Measurements from ENCODE around the gene CD44. TPM values are rescaled to one million over a fixed set of nuclear protein-coding genes. Genes with fewer than 3 reads are reported as not detected.

Gene CD44
- total and polyA plus RNA-seq, 10 of the 15 experiments (the other 5 are each of a cell fraction or from before 2014, with no cell fraction given), result 57.1 to 293 (median 120) TPM

GRCh38 chr11:35101223-35101622 is 37.7 kb upstream of the CD44 start (continued):
- no peak for TF ChIP-seq YBX1 (IDR thresholded peaks at IDR 0.05)
- no peak for TF ChIP-seq ZNF217 (IDR thresholded peaks at IDR 0.05)
- TF ChIP-seq KLF5 (IDR thresholded peaks at IDR 0.05; ENCODE audit: partially characterized antibody), result no peak
- no peak for TF ChIP-seq ASH2L (IDR thresholded peaks at IDR 0.05; ENCODE audit: borderline replicate concordance, low read depth)
- TF ChIP-seq CUX1 (IDR thresholded peaks at IDR 0.05; ENCODE audit: insufficient replicate concordance, low read depth, low read length), result no peak

DNA sequence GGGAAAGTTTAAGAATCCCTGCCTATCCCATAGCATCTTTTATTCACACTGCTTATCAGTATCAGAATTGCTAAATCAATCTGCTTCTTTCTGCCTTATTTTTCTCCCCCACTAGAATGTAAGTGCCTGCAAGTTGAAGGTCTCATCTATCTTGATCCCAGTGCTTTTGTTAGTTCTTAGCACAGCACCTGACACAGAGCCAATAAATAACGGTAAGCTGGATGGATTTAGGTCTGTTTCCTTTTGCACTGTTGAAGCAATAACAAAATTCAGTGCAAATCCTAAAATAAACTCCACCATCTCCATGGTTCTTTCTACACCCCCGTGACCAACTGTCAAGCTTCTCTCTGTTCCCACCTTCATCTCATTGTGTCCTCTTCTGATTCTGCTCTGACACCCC is 36.7 kb upstream of the CD44 start:
- CTCF ChIA-PET, result interaction anchor here (0.8 to 2.3 kb wide), 3 partner anchors 15 to 51 kb away, joined by 3 to 6 read pairs (median 4); no protein-coding TSS in a partner anchor
- H4K20me1 ChIP-seq (ENCODE audit: control insufficient read depth, insufficient read depth), result no peaks in the 10 kb centered on the region
- FAIRE-seq, result no peak
- TF ChIP-seq MAX (IDR thresholded peaks at IDR 0.05; ENCODE audit: low read depth, low read length) (no peak), E2F4 (IDR thresholded peaks at IDR 0.05; ENCODE audit: low read depth, low read length) (no peak), SKIL (IDR thresholded peaks at IDR 0.05; ENCODE audit: low read depth, poor library complexity, severe bottlenecking) (no peak), FOXK2 (IDR thresholded peaks at IDR 0.05) (no peak), SUPT20H (IDR thresholded peaks at IDR 0.05; ENCODE audit: borderline replicate concordance, control insufficient read depth, low read depth, low read length) (no peak), IRF4 (IDR thresholded peaks at IDR 0.05; ENCODE audit: low read depth, low read length) (no peak)
- TF ChIP-seq, protein P1, sequence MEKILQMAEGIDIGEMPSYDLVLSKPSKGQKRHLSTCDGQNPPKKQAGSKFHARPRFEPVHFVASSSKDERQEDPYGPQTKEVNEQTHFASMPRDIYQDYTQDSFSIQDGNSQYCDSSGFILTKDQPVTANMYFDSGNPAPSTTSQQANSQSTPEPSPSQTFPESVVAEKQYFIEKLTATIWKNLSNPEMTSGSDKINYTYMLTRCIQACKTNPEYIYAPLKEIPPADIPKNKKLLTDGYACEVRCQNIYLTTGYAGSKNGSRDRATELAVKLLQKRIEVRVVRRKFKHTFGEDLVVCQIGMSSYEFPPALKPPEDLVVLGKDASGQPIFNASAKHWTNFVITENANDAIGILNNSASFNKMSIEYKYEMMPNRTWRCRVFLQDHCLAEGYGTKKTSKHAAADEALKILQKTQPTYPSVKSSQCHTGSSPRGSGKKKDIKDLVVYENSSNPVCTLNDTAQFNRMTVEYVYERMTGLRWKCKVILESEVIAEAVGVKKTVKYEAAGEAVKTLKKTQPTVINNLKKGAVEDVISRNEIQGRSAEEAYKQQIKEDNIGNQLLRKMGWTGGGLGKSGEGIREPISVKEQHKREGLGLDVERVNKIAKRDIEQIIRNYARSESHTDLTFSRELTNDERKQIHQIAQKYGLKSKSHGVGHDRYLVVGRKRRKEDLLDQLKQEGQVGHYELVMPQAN (conservative IDR thresholded peaks at IDR 0.05), result no peak

More for the DNA sequence above, 36.7 kb upstream of the CD44 start:
- intact Hi-C loops (cut with micrococcal nuclease; ENCODE audit: unreplicated experiment) (no loop called here), in situ Hi-C loops (cut with MboI) (no loop called here)
- no TSS peak for BruUV-seq (replicated peaks)
- H3K27ac ChIP-seq (ENCODE audit: control insufficient read depth, insufficient read depth), result no peak overlapping the region
- no peak overlapping the region for H3K4me3 ChIP-seq
- WGBS (ENCODE audit: insufficient coverage, insufficient replicate concordance, low lambda C conversion rate, missing lambda C conversion rate), result 75% methylated on average over 2 of the region's 2 CpGs
- no peak for DNase-seq (ENCODE audit: low read depth, low spot score)
- no peak overlapping the region for H3K9ac ChIP-seq (ENCODE audit: control insufficient read depth, insufficient read depth, low read length)
- no peak overlapping the region for H2AFZ ChIP-seq (ENCODE audit: control insufficient read depth, low read depth, low read length)
- H3K4me2 ChIP-seq (ENCODE audit: control insufficient read depth, insufficient read depth), result no peak overlapping the region
- no peaks in the 10 kb centered on the region for H3K79me2 ChIP-seq (ENCODE audit: control insufficient read depth, insufficient read depth, low read length)
- RAD21 ChIA-PET (ENCODE audit: unreplicated experiment), result no interaction called here
- no peak for ATAC-seq
- H3K36me3 ChIP-seq (ENCODE audit: control insufficient read depth in 2 of 2, insufficient read depth in 2 of 2, low read length in 1 of 2), result no peaks in the 10 kb centered on the region
- H3K9me3 ChIP-seq (replicated peaks; ENCODE audit: control insufficient read depth, insufficient read depth, low read length), result no peaks in the 10 kb centered on the region
- no peaks in the 10 kb centered on the region for H3K27me3 ChIP-seq (replicated peaks in 1 of 2; ENCODE audit: control insufficient read depth in 2 of 2, insufficient read depth in 2 of 2, low read length in 1 of 2)
- SMC1A ChIA-PET (ENCODE audit: uncharacterized antibody, unreplicated experiment), result interaction anchor here (0.8 to 1.1 kb wide), 3 partner anchors 15 to 37 kb away, joined by 3 to 4 read pairs (median 4); no protein-coding TSS in a partner anchor
- POLR2A ChIA-PET, result no interaction called here
- H3K4me1 ChIP-seq (ENCODE audit: control insufficient read depth, insufficient read depth, low read length), result peaks cover 11% of the 10 kb centered on the region

Data from GM12878 (cell line).